HepG2 (cell line): Measurements from ENCODE around the gene MCMBP. TPM values are rescaled to one million over a fixed set of nuclear protein-coding genes. Genes with fewer than 3 reads are reported as not detected.

ENCODE experiments used
- ATAC-seq: fragments of 200-7000 bp; cut with Tn5 transposase; 3 replicates; pipeline ENCODE4 v1.9.1; 2020; ENCODE audit warnings: mild to moderate bottlenecking, moderate library complexity
- BruUV-seq: library from RNA; stranded (reverse); fragments of 400-500 nt; replicated peaks from 2 replicates; lab custom pipeline; 2021; lab: Mats Ljungman, UMichigan
- CTCF ChIA-PET: fragments of 300-600 bp; formaldehyde crosslinking; extraction: SDS; loops from one replicate; lab custom pipeline; 2021; ENCODE audit warnings: low total read pairs, inconsistent platforms, low intra/inter-chr PET ratio; lab: Yijun Ruan, JAX
- POLR2A ChIA-PET: fragments of 350-600 bp; sonication (Branson Sonifier 250); formaldehyde crosslinking; loops from one replicate; lab custom pipeline; 2020; ENCODE audit warnings: antibody characterized with exemption, inconsistent platforms; lab: Yijun Ruan, JAX
- DNase-seq: peaks from one replicate; pipeline ENCODE4 v3.0.0-alpha.2; 2015; ENCODE audit warnings: low spot score
- FAIRE-seq: peaks from 3 replicates; lab custom pipeline; 2011; peaks lifted over from hg19 to GRCh38; lab: Jason Lieb, UNC
- H2AFZ ChIP-seq: one replicate; pipeline ENCODE4 v1.6.1; 2011; ENCODE audit warnings: low read length, inconsistent platforms
- H3K27ac ChIP-seq: fragments of 300-600 bp; 3 replicates; pipeline ENCODE4 v1.8.0; 2011; ENCODE audit warnings: mixed run types, mild to moderate bottlenecking, mixed read lengths, low read length, inconsistent platforms; ENCODE audit not compliant: insufficient read depth; ENCODE audit errors: extremely low read length
- H3K27me3 ChIP-seq, 2 experiments: fragments of 200-600 bp in 1 of 2; 2 replicates in 1 of 2; 3 replicates in 1 of 2; pipeline versions ENCODE4 v1.6.0 to v1.8.0; 2011; ENCODE audit warnings: low read length in 2 of 2, mild to moderate bottlenecking in 2 of 2, moderate library complexity in 2 of 2, inconsistent platforms in 1 of 2; ENCODE audit not compliant: insufficient read depth in 2 of 2, control insufficient read depth in 1 of 2
- H3K36me3 ChIP-seq, 2 experiments: fragments of 200-600 bp in 1 of 2; replicated peaks in 1 of 2; 2 replicates in 1 of 2; 3 replicates in 1 of 2; pipeline versions ENCODE4 v1.5.1 to v1.8.0; 2011; ENCODE audit warnings: low read length in 2 of 2, inconsistent platforms in 1 of 2; ENCODE audit not compliant: insufficient read depth in 2 of 2, control insufficient read depth in 1 of 2
- H3K4me1 ChIP-seq: 2 replicates; pipeline ENCODE4 v1.5.1; 2012; ENCODE audit warnings: low read length, inconsistent platforms; ENCODE audit not compliant: insufficient read depth
- H3K4me2 ChIP-seq: 2 replicates; pipeline ENCODE4 v1.6.0; 2011; ENCODE audit warnings: low read depth, low read length, inconsistent platforms
- H3K4me3 ChIP-seq, 3 experiments: fragments of 200-600 bp in 1 of 3; sonication (generic), shearing (Covaris generic) in 1 of 3; replicated peaks in 1 of 3; 2 replicates each; pipeline ENCODE4 v1.5.1; 2011 to 2016; ENCODE audit warnings: low read length in 3 of 3, inconsistent platforms in 2 of 3, low read depth in 2 of 3, mild to moderate bottlenecking in 2 of 3, control low read depth in 1 of 3, mixed read lengths in 1 of 3; ENCODE audit not compliant: insufficient read depth in 1 of 3
- H3K79me2 ChIP-seq: one replicate; pipeline ENCODE4 v1.6.1; 2011; ENCODE audit warnings: low read length, inconsistent platforms; ENCODE audit not compliant: insufficient read depth
- H3K9ac ChIP-seq: 2 replicates; pipeline ENCODE4 v1.6.0; 2011; ENCODE audit warnings: mild to moderate bottlenecking, low read depth, low read length, inconsistent platforms; ENCODE audit not compliant: insufficient read depth
- H3K9me3 ChIP-seq: 2 replicates; pipeline ENCODE4 v1.5.1; 2012; ENCODE audit warnings: mild to moderate bottlenecking, low read length
- H4K20me1 ChIP-seq: 2 replicates; pipeline ENCODE4 v1.6.0; 2011; ENCODE audit warnings: inconsistent platforms, mild to moderate bottlenecking, low read length, moderate library complexity; ENCODE audit not compliant: insufficient read depth
- ATF7-NPFF ChIP-seq: sonication (generic); formaldehyde crosslinking; IDR thresholded peaks from 2 replicates; pipeline ENCODE4 v1.8.1; 2023; ENCODE audit warnings: mild to moderate bottlenecking, low read depth, missing genetic modification reagents, moderate library complexity
- CHCHD3 ChIP-seq: sonication (generic); formaldehyde crosslinking; IDR thresholded peaks from 2 replicates; pipeline ENCODE4 v1.8.0; 2022; ENCODE audit warnings: mild to moderate bottlenecking, missing genetic modification reagents, moderate library complexity
- GLI4 ChIP-seq: sonication (generic); formaldehyde crosslinking; IDR thresholded peaks from 2 replicates; pipeline ENCODE4 v1.5.1; 2020; ENCODE audit warnings: missing genetic modification reagents, mild to moderate bottlenecking, moderate library complexity, borderline replicate concordance
- TIGD3 ChIP-seq: sonication (generic); formaldehyde crosslinking; IDR thresholded peaks from 2 replicates; pipeline ENCODE4 v1.5.1; 2020; ENCODE audit warnings: mild to moderate bottlenecking, missing genetic modification reagents, borderline replicate concordance
- ZNF101 ChIP-seq: sonication (generic); formaldehyde crosslinking; IDR thresholded peaks from 2 replicates; pipeline ENCODE4 v1.4.0; 2020; ENCODE audit warnings: mild to moderate bottlenecking, low read depth, missing genetic modification reagents, borderline replicate concordance
- ZNF33A ChIP-seq: sonication (generic); formaldehyde crosslinking; IDR thresholded peaks from 2 replicates; pipeline ENCODE4 v1.5.1; 2020; ENCODE audit warnings: missing genetic modification reagents, mild to moderate bottlenecking, moderate library complexity, borderline replicate concordance
- ZNF558 ChIP-seq: sonication (generic); formaldehyde crosslinking; IDR thresholded peaks from 2 replicates; pipeline ENCODE4 v1.9.0; 2022; ENCODE audit warnings: mild to moderate bottlenecking, missing genetic modification reagents, borderline replicate concordance
- ZNF564 ChIP-seq: sonication (generic); formaldehyde crosslinking; IDR thresholded peaks from 2 replicates; pipeline ENCODE4 v1.8.1; 2023; ENCODE audit warnings: mild to moderate bottlenecking, missing genetic modification reagents
- ZNF589 ChIP-seq: sonication (generic); formaldehyde crosslinking; conservative IDR thresholded peaks from 2 replicates; pipeline ENCODE4 v1.8.0; 2022; ENCODE audit warnings: mild to moderate bottlenecking, moderate library complexity, missing genetic modification reagents
- ZNF614 ChIP-seq: IDR thresholded peaks from 2 replicates; pipeline ENCODE4 v1.6.1; 2018; ENCODE audit warnings: missing biosample characterization, missing genetic modification reagents, inconsistent platforms, borderline replicate concordance
- WGBS: methylation state at CpG from one replicate; pipeline ENCODE4 v1.1.6; 2017; ENCODE audit warnings: low lambda C conversion rate; 5-methylcytosine and 5-hydroxymethylcytosine counted together
- in situ Hi-C: cut with HindIII; loops from 2 replicates; pipeline ENCODE4 v1.10.0; 2017; ENCODE audit warnings: low pct_unique_long_range_greater_than_20kb; ENCODE audit not compliant: extremely low pct_ligation_motif_present
- intact Hi-C: fragments of 100-400 bp; cut with micrococcal nuclease; formaldehyde crosslinking; loops from one replicate; pipeline ENCODE4 v1.10.0; 2022; ENCODE audit not compliant: unreplicated experiment
- polyA plus RNA-seq, 8 experiments: library from polyadenylated mRNA; depleted of rRNA in 3 of 8; stranded (reverse) in 7 of 8; unstranded in 1 of 8; fragments of >200 nt; fragmentation: Illumina TruSeq in 4 of 8; extraction: Trizol in 4 of 8; gene quantifications; 2 replicates each; pipeline versions ENCODE4 v1.2.1 to v1.2.3, GENCODE V29; 2011 to 2016; ENCODE audit warnings: low read depth in 4 of 8, missing spikeins in 1 of 8, mixed read lengths in 1 of 8; ENCODE audit not compliant: insufficient read depth in 1 of 8
- total RNA-seq, 5 experiments: library from RNA; depleted of rRNA; stranded (reverse); fragments of >200 nt; fragmentation: Illumina TruSeq; extraction: Trizol; gene quantifications; 2 replicates each; pipeline ENCODE4 v1.2.3, GENCODE V29; 2016; ENCODE audit warnings: low read depth in 1 of 5
- TF ChIP-seq, protein P1 (sequence below): sonication (generic); formaldehyde crosslinking; IDR thresholded peaks from 2 replicates; pipeline ENCODE4 v1.4.0; 2020; ENCODE audit warnings: missing genetic modification reagents
- TF ChIP-seq, protein P2 (sequence below): sonication (generic); formaldehyde crosslinking; IDR thresholded peaks from 2 replicates; pipeline ENCODE4 v1.4.0; 2020; ENCODE audit warnings: missing genetic modification reagents

Gene MCMBP
- total and polyA plus RNA-seq, 2 of the 13 experiments (the other 11 are each of a cell fraction or from before 2014, with no cell fraction given), result 35.7 to 62.4 TPM

DNA sequence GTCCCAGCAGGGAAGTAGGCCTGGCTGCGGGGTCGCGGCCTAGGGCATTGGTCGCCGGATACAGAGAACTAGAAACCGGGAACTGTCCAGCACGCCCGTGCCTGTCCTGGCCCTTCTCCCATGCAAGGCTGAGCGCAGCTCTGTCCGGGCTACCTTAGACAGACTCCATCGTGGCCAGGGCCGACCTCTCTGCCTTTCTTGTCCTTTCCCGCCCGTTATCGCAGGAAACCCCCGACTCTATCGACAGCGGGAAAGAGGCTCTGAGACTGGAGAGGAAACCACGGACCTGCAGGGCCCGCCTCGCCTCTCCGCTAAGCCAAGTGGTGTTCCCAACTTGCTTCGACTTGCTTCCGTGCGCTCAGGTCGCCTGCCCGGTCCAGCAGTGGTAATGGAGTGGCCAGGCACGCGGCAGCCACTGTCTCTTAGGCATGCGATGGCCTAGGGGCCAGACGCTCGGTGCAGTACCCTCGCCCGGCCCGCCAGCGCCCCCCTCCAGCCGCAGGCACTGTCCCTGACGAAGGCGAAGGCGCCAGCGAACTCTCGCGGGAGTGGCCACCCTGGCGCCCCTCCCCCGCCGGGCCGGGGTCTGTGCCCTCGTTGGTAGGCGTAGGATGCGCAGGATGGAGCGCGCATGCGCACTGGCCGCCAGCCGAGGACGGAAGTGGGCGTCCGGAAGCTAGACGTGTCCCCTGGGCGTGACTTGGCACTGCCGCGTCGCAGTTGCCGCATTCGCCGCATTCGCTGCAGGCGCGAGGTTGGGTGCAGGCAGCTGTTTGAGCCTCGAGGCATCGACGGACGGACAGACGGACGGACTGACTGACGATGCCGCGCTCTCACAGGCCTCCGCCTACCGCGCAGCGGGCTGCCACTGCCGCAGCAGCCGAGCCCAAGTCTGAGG, 54.4 kb downstream of the MCMBP start:
- intact Hi-C loops, result no loop called here
- CTCF ChIA-PET, result no interaction called here
- Histone ChIP-seq H3K27ac (no peak overlapping the region), H3K4me1 (no peaks in the 10 kb centered on the region), H3K36me3 (peaks cover 6 to 20% of the 10 kb centered on the region in 2 experiments; a peak in 4 of 5 replicates)
- no peak for DNase-seq
- TF ChIP-seq ATF7-NPFF (0 out of 2 replicates have a peak, but pooled peaks have one; percentile 25), ZNF558 (CRISPR knock-in tag) (no peak)
- TF ChIP-seq, all 625 proteins: peak for 1
- in situ Hi-C loops, result no loop called here
- no TSS peak for BruUV-seq
- no peak overlapping the region for H3K9ac ChIP-seq
- ATAC-seq (no peak), FAIRE-seq (no peak)
- H2AFZ ChIP-seq, result no peak overlapping the region
- 98% methylated on average over 62 of the region's 84 CpGs for WGBS
- H3K4me2 ChIP-seq, result no peak overlapping the region
- H3K4me3 ChIP-seq, result no peak overlapping the region
- H3K9me3 ChIP-seq, result no peaks in the 10 kb centered on the region
- POLR2A ChIA-PET, result no interaction called here
- no peaks in the 10 kb centered on the region; the same call in 1 of the 2 replicates for H4K20me1 ChIP-seq
- H3K27me3 ChIP-seq, result no peaks in the 10 kb centered on the region
- H3K79me2 ChIP-seq, result no peaks in the 10 kb centered on the region

DNA sequence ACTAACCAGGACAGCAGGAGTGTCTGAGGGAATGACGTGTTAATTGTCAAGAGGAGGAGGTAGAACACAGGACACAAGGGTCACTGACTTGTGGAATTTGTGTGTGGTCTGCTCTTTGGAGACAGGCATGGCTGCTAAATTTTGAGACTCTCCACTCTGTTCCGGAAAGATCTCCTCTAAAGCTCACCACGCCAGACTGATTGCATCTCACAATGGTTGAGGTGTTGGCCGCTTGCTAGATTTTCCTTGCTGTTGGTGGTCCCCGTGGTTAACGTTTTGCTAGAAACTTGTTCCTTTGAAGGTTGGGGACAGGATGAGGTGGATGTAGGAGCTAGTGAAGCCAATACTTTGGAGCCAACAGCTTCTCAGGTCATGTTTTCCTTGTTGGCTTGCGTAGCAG, 57.0 kb downstream of the MCMBP start:
- no peaks in the 10 kb centered on the region for H3K27me3 ChIP-seq
- no peaks in the 10 kb centered on the region for H3K4me1 ChIP-seq
- no peaks in the 10 kb centered on the region for H3K79me2 ChIP-seq
- no peak overlapping the region for H3K4me3 ChIP-seq
- no peak overlapping the region for H2AFZ ChIP-seq
- POLR2A ChIA-PET, result no interaction called here
- H3K9ac ChIP-seq, result no peak overlapping the region
- CTCF ChIA-PET, result no interaction called here
- no peak overlapping the region for H3K27ac ChIP-seq
- FAIRE-seq (no peak), DNase-seq (no peak), ATAC-seq (no peak)
- WGBS, result 96% methylated on average over 7 of the region's 7 CpGs
- BruUV-seq, result no TSS peak
- H3K4me2 ChIP-seq, result no peak overlapping the region
- no peaks in the 10 kb centered on the region; the same call in 1 of the 2 replicates for H4K20me1 ChIP-seq
- intact Hi-C loops (no loop called here), in situ Hi-C loops (no loop called here)
- H3K36me3 ChIP-seq, result peaks cover 8 to 22% of the 10 kb centered on the region in 2 experiments; a peak in 4 of 5 replicates
- H3K9me3 ChIP-seq, result no peaks in the 10 kb centered on the region
- no peak for TF ChIP-seq ZNF614 (CRISPR knock-in tag)
- TF ChIP-seq, protein P1, sequence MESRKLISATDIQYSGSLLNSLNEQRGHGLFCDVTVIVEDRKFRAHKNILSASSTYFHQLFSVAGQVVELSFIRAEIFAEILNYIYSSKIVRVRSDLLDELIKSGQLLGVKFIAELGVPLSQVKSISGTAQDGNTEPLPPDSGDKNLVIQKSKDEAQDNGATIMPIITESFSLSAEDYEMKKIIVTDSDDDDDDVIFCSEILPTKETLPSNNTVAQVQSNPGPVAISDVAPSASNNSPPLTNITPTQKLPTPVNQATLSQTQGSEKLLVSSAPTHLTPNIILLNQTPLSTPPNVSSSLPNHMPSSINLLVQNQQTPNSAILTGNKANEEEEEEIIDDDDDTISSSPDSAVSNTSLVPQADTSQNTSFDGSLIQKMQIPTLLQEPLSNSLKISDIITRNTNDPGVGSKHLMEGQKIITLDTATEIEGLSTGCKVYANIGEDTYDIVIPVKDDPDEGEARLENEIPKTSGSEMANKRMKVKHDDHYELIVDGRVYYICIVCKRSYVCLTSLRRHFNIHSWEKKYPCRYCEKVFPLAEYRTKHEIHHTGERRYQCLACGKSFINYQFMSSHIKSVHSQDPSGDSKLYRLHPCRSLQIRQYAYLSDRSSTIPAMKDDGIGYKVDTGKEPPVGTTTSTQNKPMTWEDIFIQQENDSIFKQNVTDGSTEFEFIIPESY (CRISPR knock-in tag), result no peak
- TF ChIP-seq GLI4 (CRISPR knock-in tag), result no peak
- no peak for TF ChIP-seq ZNF33A (CRISPR knock-in tag)
- TF ChIP-seq ZNF589 (CRISPR knock-in tag), result no peak
- no peak for TF ChIP-seq ZNF101 (CRISPR knock-in tag)
- TF ChIP-seq ZNF564 (CRISPR knock-in tag), result no peak
- TF ChIP-seq TIGD3 (CRISPR knock-in tag), result no peak
- TF ChIP-seq CHCHD3 (CRISPR knock-in tag), result no peak
- TF ChIP-seq, protein P2, sequence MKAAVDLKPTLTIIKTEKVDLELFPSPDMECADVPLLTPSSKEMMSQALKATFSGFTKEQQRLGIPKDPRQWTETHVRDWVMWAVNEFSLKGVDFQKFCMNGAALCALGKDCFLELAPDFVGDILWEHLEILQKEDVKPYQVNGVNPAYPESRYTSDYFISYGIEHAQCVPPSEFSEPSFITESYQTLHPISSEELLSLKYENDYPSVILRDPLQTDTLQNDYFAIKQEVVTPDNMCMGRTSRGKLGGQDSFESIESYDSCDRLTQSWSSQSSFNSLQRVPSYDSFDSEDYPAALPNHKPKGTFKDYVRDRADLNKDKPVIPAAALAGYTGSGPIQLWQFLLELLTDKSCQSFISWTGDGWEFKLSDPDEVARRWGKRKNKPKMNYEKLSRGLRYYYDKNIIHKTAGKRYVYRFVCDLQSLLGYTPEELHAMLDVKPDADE (CRISPR knock-in tag), result no peak
